ENCODE results near the gene TDRD12. TPM values are rescaled to one million over a fixed set of nuclear protein-coding genes. Genes with fewer than 3 reads are reported as not detected.

TDRD12 gene
- total RNA-seq, 2 donors from 2014 or later: 0.41 to 9.8 TPM

- Histone ChIP-seq H3K4me3 (no peak overlapping the region), H3K27me3 (replicated peaks; ENCODE audit: insufficient read depth) (no peaks in the 10 kb centered on the region), H3K4me1 (replicated peaks) (no peaks in the 10 kb centered on the region), H3K27ac (no peak overlapping the region), H3K36me3 (no peaks in the 10 kb centered on the region), H3K9me3 (no peaks in the 10 kb centered on the region)
- intact Hi-C loops (cut with DNase I): no loop called here
- no peak for DNase-seq (ENCODE audit: low spot score)
- TF ChIP-seq POLR2AphosphoS5 (IDR thresholded peaks at IDR 0.05) (no peak), POLR2A (IDR thresholded peaks at IDR 0.05) (no peak), CTCF (IDR thresholded peaks at IDR 0.05) (no peak)
- 61% methylated on average over 3 of the region's 3 CpGs for WGBS
These were observed 29.4 kb downstream of the TDRD12 start for GRCh38 chr19:32748948-32749347.

GRCh38 chr19:32749361-32749760 lies 29.8 kb downstream of the TDRD12 start:
- no peaks in the 10 kb centered on the region for H3K9me3 ChIP-seq

GRCh38 chr19:32750441-32751055 lies 31.0 kb downstream of the TDRD12 start:
- no peaks in the 10 kb centered on the region for H3K27me3 ChIP-seq (replicated peaks; ENCODE audit: insufficient read depth)
- intact Hi-C loops (cut with DNase I): no loop called here
- TF ChIP-seq CTCF (IDR thresholded peaks at IDR 0.05) (no peak), POLR2A (IDR thresholded peaks at IDR 0.05) (no peak), POLR2AphosphoS5 (IDR thresholded peaks at IDR 0.05) (no peak)

More at GRCh38 chr19:32749361-32749760, 29.8 kb downstream of the TDRD12 start:
- Histone ChIP-seq H3K27me3 (replicated peaks; ENCODE audit: insufficient read depth) (no peaks in the 10 kb centered on the region), H3K36me3 (no peaks in the 10 kb centered on the region), H3K4me1 (replicated peaks) (no peaks in the 10 kb centered on the region), H3K27ac (no peak overlapping the region), H3K4me3 (no peak overlapping the region)
- WGBS: 71% methylated on average over 6 of the region's 6 CpGs
- intact Hi-C loops (cut with DNase I): no loop called here
- TF ChIP-seq POLR2AphosphoS5 (IDR thresholded peaks at IDR 0.05): no peak
- no peak for TF ChIP-seq CTCF (IDR thresholded peaks at IDR 0.05)
- no peak for TF ChIP-seq POLR2A (IDR thresholded peaks at IDR 0.05)
- no peak for DNase-seq (ENCODE audit: low spot score)

GRCh38 chr19:32751066-32751465 lies 31.5 kb downstream of the TDRD12 start:
- 64% methylated on average over 2 of the region's 2 CpGs for WGBS
- Histone ChIP-seq H3K27me3 (replicated peaks; ENCODE audit: insufficient read depth) (no peaks in the 10 kb centered on the region), H3K4me1 (replicated peaks) (no peaks in the 10 kb centered on the region)

More at GRCh38 chr19:32750441-32751055, 31.0 kb downstream of the TDRD12 start:
- Histone ChIP-seq H3K36me3 (no peaks in the 10 kb centered on the region), H3K9me3 (no peaks in the 10 kb centered on the region), H3K4me1 (replicated peaks) (no peaks in the 10 kb centered on the region), H3K27ac (no peak overlapping the region), H3K4me3 (no peak overlapping the region)
- 42% methylated on average over 4 of the region's 4 CpGs for WGBS
- DNase-seq (ENCODE audit: low spot score): no peak

More at GRCh38 chr19:32751066-32751465, 31.5 kb downstream of the TDRD12 start:
- intact Hi-C loops (cut with DNase I): no loop called here
- TF ChIP-seq POLR2AphosphoS5 (IDR thresholded peaks at IDR 0.05) (no peak), POLR2A (IDR thresholded peaks at IDR 0.05) (no peak), CTCF (IDR thresholded peaks at IDR 0.05) (no peak)
- DNase-seq (ENCODE audit: low spot score): no peak
- no peak overlapping the region for H3K4me3 ChIP-seq
- no peaks in the 10 kb centered on the region for H3K36me3 ChIP-seq
- H3K27ac ChIP-seq: no peak overlapping the region
- H3K9me3 ChIP-seq: no peaks in the 10 kb centered on the region
